ENCODE measurements around the gene MAK. TPM values are rescaled to one million over a fixed set of nuclear protein-coding genes. Genes with fewer than 3 reads are reported as not detected.

The MAK gene
- polyA plus RNA-seq, 1 donor (not counting 4 experiments of a cell fraction or from before 2014, with no cell fraction given), result not detected

DNA sequence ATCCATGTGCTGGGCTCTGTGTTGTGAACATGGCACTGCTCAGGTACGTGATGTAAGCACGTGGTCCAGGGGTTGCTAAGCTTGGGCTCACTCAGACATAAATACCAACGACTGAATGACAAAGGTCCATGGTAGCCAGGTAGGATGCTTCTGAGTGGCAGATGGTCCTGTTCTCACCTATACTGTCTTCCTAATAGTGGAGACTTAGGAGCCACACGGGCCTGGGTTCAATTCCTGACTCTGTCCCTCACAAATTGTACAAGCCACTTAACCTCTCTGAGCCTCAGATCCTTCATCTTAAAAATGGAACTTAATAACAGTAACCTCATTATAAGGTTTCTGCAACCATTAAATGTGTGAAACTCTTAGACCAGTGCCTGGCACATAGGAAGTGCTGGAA is 36.7 kb upstream of the MAK start:
- no peak overlapping the region for H3K4me3 ChIP-seq (ENCODE audit: control insufficient read depth in 2 of 3, extremely low read depth in 1 of 3, insufficient read depth in 2 of 3, low read depth in 1 of 3, low read length in 3 of 3)
- no peaks in the 10 kb centered on the region for H3K36me3 ChIP-seq (ENCODE audit: control insufficient read depth in 2 of 2, extremely low read depth in 1 of 2, insufficient read depth in 2 of 2, low read length in 2 of 2)
- no peak overlapping the region for H3K4me2 ChIP-seq (ENCODE audit: control insufficient read depth, extremely low read depth, insufficient read depth, low read depth, low read length)
- H3K9me1 ChIP-seq (ENCODE audit: control insufficient read depth, extremely low read depth, insufficient read depth, low read length), result no peaks in the 10 kb centered on the region
- H3K9me3 ChIP-seq (ENCODE audit: control insufficient read depth, low read depth, low read length), result no peaks in the 10 kb centered on the region
- TF ChIP-seq EZH2 (IDR thresholded peaks at IDR 0.05; ENCODE audit: low read length), result no peak
- H3K4me1 ChIP-seq (ENCODE audit: control insufficient read depth, extremely low read depth, insufficient read depth, low read length), result peaks cover 12% of the 10 kb centered on the region
- H4K20me1 ChIP-seq (ENCODE audit: control insufficient read depth, extremely low read depth, insufficient read depth, low read length), result no peaks in the 10 kb centered on the region
- no peak overlapping the region for H3K9ac ChIP-seq (ENCODE audit: control insufficient read depth, extremely low read depth, insufficient read depth, low read length)
- no peaks in the 10 kb centered on the region for H3K27me3 ChIP-seq (ENCODE audit: control insufficient read depth, extremely low read depth, insufficient read depth, low read length)
- no peak for FAIRE-seq
- no peak for DNase-seq (ENCODE audit: low read depth, low spot score)
- no peaks in the 10 kb centered on the region for H3K79me2 ChIP-seq (ENCODE audit: control insufficient read depth, insufficient read depth, low read length)
- no peak overlapping the region for H3K27ac ChIP-seq (ENCODE audit: control insufficient read depth, insufficient read depth, low read length)
- dilution Hi-C loops (cut with MboI; ENCODE audit: extremely low pct_ligation_motif_present, low sequenced_read_pairs), result no loop called here
- no peak overlapping the region for H2AFZ ChIP-seq (ENCODE audit: control insufficient read depth, low read length)

DNA sequence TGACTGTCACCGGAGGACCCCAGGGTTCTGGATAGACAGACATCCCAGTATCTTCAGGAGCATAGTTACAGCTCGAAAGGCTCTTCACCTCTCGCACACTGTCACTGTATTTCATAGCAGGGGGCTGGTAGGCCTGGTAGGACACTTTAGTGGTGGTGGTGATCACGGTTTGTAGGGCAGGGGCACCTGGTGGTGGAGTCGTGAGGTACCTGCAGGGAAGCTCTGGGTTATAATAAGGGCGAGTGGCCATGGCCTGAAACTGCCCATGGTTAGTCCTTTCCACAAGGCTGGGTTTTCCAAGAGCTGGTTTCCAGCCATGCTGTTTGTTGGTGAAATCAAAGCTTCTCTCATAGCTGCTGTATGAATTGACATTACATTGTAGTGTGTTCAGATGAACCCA is 35.9 kb upstream of the MAK start:
- Histone ChIP-seq H3K79me2 (ENCODE audit: control insufficient read depth, insufficient read depth, low read length) (no peaks in the 10 kb centered on the region), H3K4me2 (ENCODE audit: control insufficient read depth, extremely low read depth, insufficient read depth, low read depth, low read length) (no peak overlapping the region), H3K4me3 (ENCODE audit: control insufficient read depth in 2 of 3, extremely low read depth in 1 of 3, insufficient read depth in 2 of 3, low read depth in 1 of 3, low read length in 3 of 3) (no peak overlapping the region), H3K4me1 (ENCODE audit: control insufficient read depth, extremely low read depth, insufficient read depth, low read length) (peaks cover 12% of the 10 kb centered on the region), H3K9me1 (ENCODE audit: control insufficient read depth, extremely low read depth, insufficient read depth, low read length) (no peaks in the 10 kb centered on the region), H3K27me3 (ENCODE audit: control insufficient read depth, extremely low read depth, insufficient read depth, low read length) (no peaks in the 10 kb centered on the region), H3K9ac (ENCODE audit: control insufficient read depth, extremely low read depth, insufficient read depth, low read length) (no peak overlapping the region), H3K27ac (ENCODE audit: control insufficient read depth, insufficient read depth, low read length) (no peak overlapping the region), H3K9me3 (ENCODE audit: control insufficient read depth, low read depth, low read length) (no peaks in the 10 kb centered on the region), H3K36me3 (ENCODE audit: control insufficient read depth in 2 of 2, extremely low read depth in 1 of 2, insufficient read depth in 2 of 2, low read length in 2 of 2) (no peaks in the 10 kb centered on the region), H2AFZ (ENCODE audit: control insufficient read depth, low read length) (no peak overlapping the region), H4K20me1 (ENCODE audit: control insufficient read depth, extremely low read depth, insufficient read depth, low read length) (no peaks in the 10 kb centered on the region)
- dilution Hi-C loops (cut with MboI; ENCODE audit: extremely low pct_ligation_motif_present, low sequenced_read_pairs), result no loop called here
- FAIRE-seq (no peak), DNase-seq (ENCODE audit: low read depth, low spot score) (no peak)
- TF ChIP-seq, protein P1, sequence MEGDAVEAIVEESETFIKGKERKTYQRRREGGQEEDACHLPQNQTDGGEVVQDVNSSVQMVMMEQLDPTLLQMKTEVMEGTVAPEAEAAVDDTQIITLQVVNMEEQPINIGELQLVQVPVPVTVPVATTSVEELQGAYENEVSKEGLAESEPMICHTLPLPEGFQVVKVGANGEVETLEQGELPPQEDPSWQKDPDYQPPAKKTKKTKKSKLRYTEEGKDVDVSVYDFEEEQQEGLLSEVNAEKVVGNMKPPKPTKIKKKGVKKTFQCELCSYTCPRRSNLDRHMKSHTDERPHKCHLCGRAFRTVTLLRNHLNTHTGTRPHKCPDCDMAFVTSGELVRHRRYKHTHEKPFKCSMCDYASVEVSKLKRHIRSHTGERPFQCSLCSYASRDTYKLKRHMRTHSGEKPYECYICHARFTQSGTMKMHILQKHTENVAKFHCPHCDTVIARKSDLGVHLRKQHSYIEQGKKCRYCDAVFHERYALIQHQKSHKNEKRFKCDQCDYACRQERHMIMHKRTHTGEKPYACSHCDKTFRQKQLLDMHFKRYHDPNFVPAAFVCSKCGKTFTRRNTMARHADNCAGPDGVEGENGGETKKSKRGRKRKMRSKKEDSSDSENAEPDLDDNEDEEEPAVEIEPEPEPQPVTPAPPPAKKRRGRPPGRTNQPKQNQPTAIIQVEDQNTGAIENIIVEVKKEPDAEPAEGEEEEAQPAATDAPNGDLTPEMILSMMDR (optimal IDR thresholded peaks at IDR 0.05 in 1 of 3, IDR thresholded peaks at IDR 0.05 in 1 of 3, conservative IDR thresholded peaks at IDR 0.05 in 1 of 3; ENCODE audit: extremely low read depth in 1 of 3, insufficient read depth in 2 of 3, low read length in 3 of 3), result no peak
- no peak for TF ChIP-seq EZH2 (IDR thresholded peaks at IDR 0.05; ENCODE audit: low read length)

DNA sequence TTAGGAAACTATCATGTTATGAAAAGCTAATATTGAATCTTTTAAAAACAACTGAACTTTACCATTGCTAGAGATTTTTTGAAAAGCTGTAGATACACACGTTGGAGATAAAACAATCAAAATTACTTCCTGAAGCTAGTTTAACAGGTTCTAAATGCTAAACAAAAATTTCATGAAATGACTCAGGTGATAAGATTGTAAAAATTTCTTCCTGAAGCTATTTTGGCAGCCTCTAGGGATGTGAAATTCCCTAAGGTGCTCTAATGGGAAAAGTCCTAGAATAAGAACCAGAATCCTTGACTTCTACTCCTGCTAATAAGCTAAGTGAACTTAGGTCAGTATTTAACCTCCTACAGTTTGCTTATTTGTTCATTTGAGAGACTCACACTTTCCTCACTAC is 35.0 kb upstream of the MAK start:
- TF ChIP-seq EZH2 (IDR thresholded peaks at IDR 0.05; ENCODE audit: low read length), result no peak
- TF ChIP-seq, protein P1 (optimal IDR thresholded peaks at IDR 0.05 in 1 of 3, IDR thresholded peaks at IDR 0.05 in 1 of 3, conservative IDR thresholded peaks at IDR 0.05 in 1 of 3; ENCODE audit: extremely low read depth in 1 of 3, insufficient read depth in 2 of 3, low read length in 3 of 3), result no peak
- Histone ChIP-seq H3K9ac (ENCODE audit: control insufficient read depth, extremely low read depth, insufficient read depth, low read length) (no peak overlapping the region), H3K4me1 (ENCODE audit: control insufficient read depth, extremely low read depth, insufficient read depth, low read length) (peaks cover 12% of the 10 kb centered on the region), H3K36me3 (ENCODE audit: control insufficient read depth in 2 of 2, extremely low read depth in 1 of 2, insufficient read depth in 2 of 2, low read length in 2 of 2) (no peaks in the 10 kb centered on the region), H2AFZ (ENCODE audit: control insufficient read depth, low read length) (no peak overlapping the region), H3K79me2 (ENCODE audit: control insufficient read depth, insufficient read depth, low read length) (no peaks in the 10 kb centered on the region), H3K27ac (ENCODE audit: control insufficient read depth, insufficient read depth, low read length) (no peak overlapping the region), H3K4me2 (ENCODE audit: control insufficient read depth, extremely low read depth, insufficient read depth, low read depth, low read length) (peak overlapping the region; percentile 37), H4K20me1 (ENCODE audit: control insufficient read depth, extremely low read depth, insufficient read depth, low read length) (no peaks in the 10 kb centered on the region), H3K27me3 (ENCODE audit: control insufficient read depth, extremely low read depth, insufficient read depth, low read length) (no peaks in the 10 kb centered on the region), H3K9me3 (ENCODE audit: control insufficient read depth, low read depth, low read length) (no peaks in the 10 kb centered on the region), H3K9me1 (ENCODE audit: control insufficient read depth, extremely low read depth, insufficient read depth, low read length) (no peaks in the 10 kb centered on the region), H3K4me3 (ENCODE audit: control insufficient read depth in 2 of 3, extremely low read depth in 1 of 3, insufficient read depth in 2 of 3, low read depth in 1 of 3, low read length in 3 of 3) (no peak overlapping the region)
- dilution Hi-C loops (cut with MboI; ENCODE audit: extremely low pct_ligation_motif_present, low sequenced_read_pairs), result no loop called here
- peak; percentile 7 for DNase-seq (ENCODE audit: low read depth, low spot score)
- FAIRE-seq, result peak; percentile 77
